ENCODE results near the gene NEMP1.
A peak's percentile ranks its signal among the peaks of the same experiment; 100 is the strongest.
"Not testable (repeated sequence)": the region's sequence is repeated elsewhere in the genome, so short reads cannot be mapped to it uniquely, and the experiment has no call there.

NEMP1 gene

GRCh38 chr12:57091638-57092528 lies 13.3 kb upstream of the NEMP1 start:
- DNase-seq (ENCODE audit: low read depth in 3 of 3, low spot score in 1 of 3), result no peak

- DNase-seq (ENCODE audit: low read depth in 3 of 3, low spot score in 1 of 3), result no peak
Measured at GRCh38 chr12:57090924-57091637, 12.5 kb upstream of the NEMP1 start.

GRCh38 chr12:57090490-57090889 lies 11.9 kb upstream of the NEMP1 start:
- no peak for DNase-seq (ENCODE audit: low read depth in 3 of 3, low spot score in 1 of 3)

GRCh38 chr12:57089271-57090245 lies 11.0 kb upstream of the NEMP1 start:
- DNase-seq (ENCODE audit: low read depth in 3 of 3, low spot score in 1 of 3), result no peak

GRCh38 chr12:57088354-57089270 lies 10.0 kb upstream of the NEMP1 start, which contains the start of gene NAB2:
Gene NAB2 (plus strand): TSS chr12:57089114. CDS start chr12:57089272, 158 bp downstream.
- peak; percentile 68 to 92 (median 89) for DNase-seq (ENCODE audit: low read depth in 3 of 3, low spot score in 1 of 3)

- DNase-seq (ENCODE audit: low read depth in 3 of 3, low spot score in 1 of 3), result peak; percentile 45 to 66 (median 58)
Measured at GRCh38 chr12:57087691-57088353, 9.2 kb upstream of the NEMP1 start.

- DNase-seq (ENCODE audit: low read depth in 3 of 3, low spot score in 1 of 3), result peak; percentile 85 to 95 (median 90)
Measured at GRCh38 chr12:57087010-57087690, 8.6 kb upstream of the NEMP1 start.

GRCh38 chr12:57086493-57087009 lies 8.0 kb upstream of the NEMP1 start:
- peak in 1 of 3 donors; percentile 52 for DNase-seq (ENCODE audit: low read depth in 3 of 3, low spot score in 1 of 3)

- no peak for DNase-seq (ENCODE audit: low read depth in 3 of 3, low spot score in 1 of 3)
Measured at GRCh38 chr12:57085999-57086492, 7.5 kb upstream of the NEMP1 start.

- DNase-seq (ENCODE audit: low read depth in 3 of 3, low spot score in 1 of 3), result no peak
Measured at GRCh38 chr12:57080855-57081254, 2.3 kb upstream of the NEMP1 start.

GRCh38 chr12:57079821-57080220 lies 1.2 kb upstream of the NEMP1 start:
- DNase-seq (ENCODE audit: low read depth in 3 of 3, low spot score in 1 of 3), result no peak

GRCh38 chr12:57073566-57074450 lies 4.8 kb downstream of the NEMP1 start:
- not testable (repeated sequence) for DNase-seq (ENCODE audit: low read depth in 3 of 3, low spot score in 1 of 3)

- no peak for DNase-seq (ENCODE audit: low read depth in 3 of 3, low spot score in 1 of 3)
Measured at GRCh38 chr12:57072661-57073060, 5.9 kb downstream of the NEMP1 start.

- no peak for DNase-seq (ENCODE audit: low read depth in 3 of 3, low spot score in 1 of 3)
Measured at GRCh38 chr12:57069523-57069922, 9.1 kb downstream of the NEMP1 start.

- no peak for DNase-seq (ENCODE audit: low read depth in 3 of 3, low spot score in 1 of 3)
Measured at GRCh38 chr12:57066245-57066644, 12.3 kb downstream of the NEMP1 start.

- peak in 1 of 3 donors; percentile 5 for DNase-seq (ENCODE audit: low read depth in 3 of 3, low spot score in 1 of 3)
Measured at GRCh38 chr12:57063991-57064685, 14.5 kb downstream of the NEMP1 start.

- no peak for DNase-seq (ENCODE audit: low read depth in 3 of 3, low spot score in 1 of 3)
Measured at GRCh38 chr12:57058454-57058853, 20.1 kb downstream of the NEMP1 start.

Measured in stimulated activated CD4-positive, alpha-beta T cell treated with anti-CD3 and anti-CD28 coated beads, TNF-alpha, amount 100 ng/mL, for 1 hour (primary cell).